ENCODE measurements around the gene SPATS2.
A peak's percentile ranks its signal among the peaks of the same experiment; 100 is the strongest.

Gene SPATS2

GRCh38 chr12:49559011-49559675, 191.9 kb downstream of the SPATS2 start:
- DNase-seq, result no peak

GRCh38 chr12:49560695-49561094, 193.4 kb downstream of the SPATS2 start:
- no peak for DNase-seq

- DNase-seq, result no peak
Observed at GRCh38 chr12:49562233-49562632, 195.0 kb downstream of the SPATS2 start.

- no peak for DNase-seq
Observed at GRCh38 chr12:49562831-49563230, 195.6 kb downstream of the SPATS2 start.

- no peak for DNase-seq
Observed at GRCh38 chr12:49563951-49564685, 196.9 kb downstream of the SPATS2 start.

- no peak for DNase-seq
Observed at GRCh38 chr12:49564686-49565405, 197.6 kb downstream of the SPATS2 start.

GRCh38 chr12:49565406-49566265, 198.4 kb downstream of the SPATS2 start:
- DNase-seq, result no peak

- no peak for DNase-seq
Observed at GRCh38 chr12:49566361-49566760, 199.1 kb downstream of the SPATS2 start.

GRCh38 chr12:49567302-49567610, 200.0 kb downstream of the SPATS2 start:
- DNase-seq, result no peak

GRCh38 chr12:49567611-49568441, 200.6 kb downstream of the SPATS2 start, which contains the start of gene MCRS1:
TSS of gene MCRS1 (minus strand) at chr12:49568142. CDS start at chr12:49566731, 1,411 bp downstream.
- DNase-seq, result peak; percentile 83 to 84

- no peak for DNase-seq
Observed at GRCh38 chr12:49568442-49569162, 201.3 kb downstream of the SPATS2 start.

Data from stimulated activated CD4-positive, alpha-beta T cell treated with anti-CD3 and anti-CD28 coated beads, Interleukin-2, amount 100 ng/mL, for 48 hours (primary cell).